Adrenal gland (tissue), 12 donors: Measurements from ENCODE around the gene NXPH1. TPM values are rescaled to one million over a fixed set of nuclear protein-coding genes. Genes with fewer than 3 reads are reported as not detected.

Source experiments
- DNase-seq, 7 donors: peaks; one replicate each; pipeline ENCODE4 v3.0.0-alpha.2; 2019 to 2020
- H3K27ac ChIP-seq, 5 donors: fragments of 200-600 bp; sonication (generic) in 4 of 5; 1 replicate in 3 of 5; 2 replicates in 2 of 5; pipeline versions ENCODE4 v1.5.1 to v1.8.0; 2016 to 2020; ENCODE audit warnings: mild to moderate bottlenecking in 1 of 5
- H3K27me3 ChIP-seq: fragments of 200-600 bp; 2 replicates; pipeline ENCODE4 v1.8.0; 2021
- H3K36me3 ChIP-seq, 2 donors: fragments of 200-600 bp; replicated peaks in 1 of 2; 1 replicate in 1 of 2; 2 replicates in 1 of 2; pipeline versions ENCODE4 v1.5.1 to v1.8.0; 2018 to 2022
- H3K4me1 ChIP-seq, 2 donors: fragments of 200-600 bp; replicated peaks in 1 of 2; 1 replicate in 1 of 2; 2 replicates in 1 of 2; pipeline versions ENCODE4 v1.5.1 to v1.8.0; 2018 to 2021
- H3K4me3 ChIP-seq, 4 donors: fragments of 200-600 bp; sonication (generic) in 3 of 4; one replicate each; pipeline ENCODE4 v1.5.1; 2016 to 2018
- H3K9me3 ChIP-seq, 3 donors: fragments of 200-600 bp; sonication (generic) in 1 of 3; replicated peaks in 1 of 3; 1 replicate in 2 of 3; 2 replicates in 1 of 3; pipeline versions ENCODE4 v1.5.1 to v1.8.0; 2016 to 2021
- POLR2A ChIP-seq, 2 donors: fragments of 450-650 bp; IDR thresholded peaks; one replicate each; pipeline ENCODE4 v1.6.1; 2017; ENCODE audit warnings: antibody characterized with exemption in 2 of 2, mild to moderate bottlenecking in 2 of 2, moderate library complexity in 1 of 2
- WGBS, 4 donors: extraction: QIAGEN DNeasy Blood & Tissue Kit in 2 of 4; methylation state at CpG; one replicate each; pipeline versions ENCODE4 v1.1.5 to v1.1.7; 2013 to 2017; 5-methylcytosine and 5-hydroxymethylcytosine counted together
- intact Hi-C, 2 donors: fragments of 100-400 bp; cut with DNase I; formaldehyde crosslinking; loops; one replicate each; pipeline versions ENCODE4 v1.14.1 to v1.15.0; 2022 to 2023
- polyA plus RNA-seq, 3 donors: library from polyadenylated mRNA; stranded (reverse); fragments of 200-250 nt in 2 of 3; fragments of 350-450 nt in 1 of 3; fragmentation: Illumina TruSeq in 1 of 3; extraction: RNeasy Lipid Tissue Mini Kit (QIAGEN cat#74804) in 1 of 3; gene quantifications; one replicate each; pipeline ENCODE4 v1.2.3, GENCODE V29; 2013 to 2014
- total RNA-seq, 9 donors: library from RNA; depleted of rRNA in 4 of 9; stranded (reverse); fragments of >200 nt in 4 of 9; fragments of 120-200 nt in 1 of 9; fragmentation: NEBNext Ultra II Directional in 1 of 9; extraction: Animal tissue kit (Norgen Biotek cat#: 25700) in 1 of 9; gene quantifications; one replicate each; pipeline versions ENCODE4 v1.1.0 to v1.2.4, GENCODE V29; 2013 to 2023
- TF ChIP-seq, protein P1 (sequence below), 6 experiments: fragments of 450-650 bp in 4 of 6; fragments of 200-600 bp in 2 of 6; sonication (generic) in 1 of 6; IDR thresholded peaks; 1 replicate in 5 of 6; 2 replicates in 1 of 6; pipeline versions ENCODE4 v1.5.1 to v1.8.0; 2016 to 2021; ENCODE audit warnings: antibody characterized with exemption in 6 of 6, mild to moderate bottlenecking in 2 of 6, moderate library complexity in 1 of 6
- donor health status: healthy with polysubstance abuse.
- donor health status: Bipolar disorder and iron deficiency.
- donor health status: DM: yes; HTN: yes; CAD: no.
- donor health status: DM: no; HTN: no; CAD: no.
- donor health status: DM: no; HTN: no; CAD: no.
- donor health status: DM: yes; HTN: yes; CAD: no.

The NXPH1 gene
- total and polyA plus RNA-seq, 12 donors: 6.8 to 80.2 (median 40.7) TPM

DNA sequence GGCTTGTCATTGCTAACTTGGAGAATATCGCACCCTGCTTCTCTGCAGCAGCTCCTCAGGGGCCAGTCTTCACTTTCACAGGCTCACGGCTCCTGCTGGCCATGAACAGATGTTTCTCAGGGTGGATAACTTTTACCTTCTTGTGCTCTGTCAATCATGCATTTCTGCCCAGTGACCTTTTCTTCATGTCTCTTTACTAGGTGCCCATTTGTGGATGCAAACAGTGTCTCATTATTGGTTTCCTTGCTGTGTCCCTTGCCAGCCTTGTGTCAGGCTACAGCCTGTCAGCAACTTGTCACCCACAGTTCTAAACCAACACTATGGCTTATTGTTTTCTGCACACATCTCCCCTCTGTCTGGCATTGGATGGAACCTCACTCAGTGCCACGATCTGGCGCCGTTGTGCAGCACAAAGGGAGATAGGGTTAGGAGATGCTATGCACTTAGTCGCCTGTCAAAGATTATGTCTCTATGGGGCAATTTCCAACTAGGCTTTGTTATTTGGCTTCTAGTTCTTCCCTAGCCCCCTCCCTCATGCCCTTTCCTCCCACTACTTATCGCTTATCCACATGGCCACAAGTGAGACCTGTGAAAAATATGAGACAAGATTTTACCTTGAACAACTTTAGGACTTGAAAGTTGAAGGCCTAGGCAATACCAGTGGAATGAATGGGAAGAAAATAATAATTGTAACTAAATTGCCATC, 45.7 kb upstream of the NXPH1 start:
- 79 to 85% (median 82%) methylated on average over 7 of the region's 7 CpGs for WGBS, 4 donors
- TF ChIP-seq POLR2A (IDR thresholded peaks at IDR 0.05): no peak
- TF ChIP-seq, protein P1, sequence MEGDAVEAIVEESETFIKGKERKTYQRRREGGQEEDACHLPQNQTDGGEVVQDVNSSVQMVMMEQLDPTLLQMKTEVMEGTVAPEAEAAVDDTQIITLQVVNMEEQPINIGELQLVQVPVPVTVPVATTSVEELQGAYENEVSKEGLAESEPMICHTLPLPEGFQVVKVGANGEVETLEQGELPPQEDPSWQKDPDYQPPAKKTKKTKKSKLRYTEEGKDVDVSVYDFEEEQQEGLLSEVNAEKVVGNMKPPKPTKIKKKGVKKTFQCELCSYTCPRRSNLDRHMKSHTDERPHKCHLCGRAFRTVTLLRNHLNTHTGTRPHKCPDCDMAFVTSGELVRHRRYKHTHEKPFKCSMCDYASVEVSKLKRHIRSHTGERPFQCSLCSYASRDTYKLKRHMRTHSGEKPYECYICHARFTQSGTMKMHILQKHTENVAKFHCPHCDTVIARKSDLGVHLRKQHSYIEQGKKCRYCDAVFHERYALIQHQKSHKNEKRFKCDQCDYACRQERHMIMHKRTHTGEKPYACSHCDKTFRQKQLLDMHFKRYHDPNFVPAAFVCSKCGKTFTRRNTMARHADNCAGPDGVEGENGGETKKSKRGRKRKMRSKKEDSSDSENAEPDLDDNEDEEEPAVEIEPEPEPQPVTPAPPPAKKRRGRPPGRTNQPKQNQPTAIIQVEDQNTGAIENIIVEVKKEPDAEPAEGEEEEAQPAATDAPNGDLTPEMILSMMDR (IDR thresholded peaks at IDR 0.05): no peak
- DNase-seq: peak in 1 of 7 donors; percentile 24
- intact Hi-C loops: no loop called here
- Histone ChIP-seq H3K4me1 (no peaks in the 10 kb centered on the region), H3K9me3 (no peaks in the 10 kb centered on the region), H3K27ac (no peak overlapping the region), H3K36me3 (no peaks in the 10 kb centered on the region), H3K27me3 (no peaks in the 10 kb centered on the region), H3K4me3 (no peak overlapping the region)

DNA sequence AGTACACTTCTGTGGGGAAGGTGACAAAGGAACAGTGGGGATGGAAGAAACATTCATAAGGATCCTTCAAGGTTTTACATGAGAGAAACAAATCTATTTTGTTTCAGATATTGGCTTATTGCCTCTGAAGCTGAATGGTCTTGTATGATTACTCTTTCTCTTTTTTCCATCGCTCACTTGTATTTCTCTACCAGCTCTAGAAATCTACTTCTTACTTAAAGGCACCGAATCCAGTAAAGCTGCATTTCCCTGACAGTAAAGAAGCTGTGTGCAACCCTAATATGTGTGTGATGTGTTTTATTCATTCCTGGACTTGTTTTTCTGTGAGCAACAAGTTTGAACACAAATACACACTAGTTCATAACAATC, 45.2 kb upstream of the NXPH1 start:
- H3K4me3 ChIP-seq: no peak overlapping the region
- no peak for TF ChIP-seq POLR2A (IDR thresholded peaks at IDR 0.05)
- TF ChIP-seq, protein P1 (IDR thresholded peaks at IDR 0.05): no peak
- H3K4me1 ChIP-seq: no peaks in the 10 kb centered on the region
- no peaks in the 10 kb centered on the region for H3K27me3 ChIP-seq
- H3K27ac ChIP-seq: no peak overlapping the region
- intact Hi-C loops: no loop called here
- no peaks in the 10 kb centered on the region for H3K36me3 ChIP-seq
- no peak for DNase-seq
- WGBS, 4 donors: 92 to 97% (median 95%) methylated on average over 2 of the region's 2 CpGs
- no peaks in the 10 kb centered on the region for H3K9me3 ChIP-seq

DNA sequence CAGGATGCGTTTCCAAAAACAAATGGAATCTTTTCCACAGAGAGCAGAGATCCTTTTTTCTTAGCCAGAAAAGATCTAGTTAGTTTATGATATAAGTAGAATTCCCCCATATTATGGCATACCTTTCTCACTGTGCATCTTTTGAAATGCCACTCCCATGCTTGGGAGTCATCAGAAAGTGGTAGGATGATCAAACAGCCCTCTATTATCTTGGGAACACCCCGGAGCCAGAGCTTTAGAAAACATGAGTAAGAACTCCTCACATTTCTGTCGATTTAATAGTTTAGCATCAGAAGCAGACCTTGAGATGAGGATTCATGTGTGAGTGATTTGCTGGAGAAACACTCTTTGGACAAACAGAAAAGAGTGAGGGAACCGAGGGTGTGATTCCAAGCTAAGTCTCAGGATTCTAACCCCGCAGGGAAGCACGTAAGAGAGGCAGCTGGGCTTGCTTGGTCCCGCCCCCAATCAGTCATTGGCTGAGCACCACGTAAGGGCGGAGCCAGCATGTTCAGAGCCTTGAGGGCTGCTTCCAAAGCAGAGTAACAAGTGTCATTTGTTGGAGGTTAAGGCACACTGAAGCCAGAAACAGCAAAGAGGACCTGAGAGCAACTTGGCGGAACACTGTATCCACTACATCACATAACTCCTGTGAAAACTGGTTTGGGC, 43.7 kb upstream of the NXPH1 start:
- Histone ChIP-seq H3K4me3 (no peak overlapping the region), H3K27me3 (no peaks in the 10 kb centered on the region), H3K27ac (no peak overlapping the region), H3K36me3 (no peaks in the 10 kb centered on the region), H3K4me1 (no peaks in the 10 kb centered on the region), H3K9me3 (no peaks in the 10 kb centered on the region)
- TF ChIP-seq POLR2A (IDR thresholded peaks at IDR 0.05): no peak
- TF ChIP-seq, protein P1 (IDR thresholded peaks at IDR 0.05): no peak
- intact Hi-C loops: no loop called here
- DNase-seq: peak in 6 of 7 donors; percentile 4 to 54 (median 24)
- 48 to 69% (median 57%) methylated on average over 9 to 10 of the region's 10 CpGs for WGBS, 4 donors

DNA sequence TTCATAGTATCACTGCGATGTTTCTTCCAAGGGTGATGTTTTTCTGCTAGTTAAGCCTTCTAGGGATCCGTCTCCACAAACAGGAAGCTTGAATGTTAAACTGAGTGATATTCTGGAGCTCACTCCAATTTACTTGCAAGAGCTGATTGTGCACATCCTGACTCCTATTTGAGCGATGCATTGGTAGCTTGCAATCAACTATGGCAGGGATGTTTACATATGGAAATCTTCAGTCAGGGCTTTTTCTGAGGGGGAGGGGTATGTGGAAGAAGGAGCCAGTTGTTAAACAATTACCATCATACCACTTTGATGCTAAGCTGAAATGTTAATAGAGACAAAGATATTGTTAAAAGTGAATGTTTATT, 43.2 kb upstream of the NXPH1 start:
- Histone ChIP-seq H3K9me3 (no peaks in the 10 kb centered on the region), H3K27ac (no peak overlapping the region), H3K27me3 (no peaks in the 10 kb centered on the region), H3K4me3 (no peak overlapping the region), H3K36me3 (no peaks in the 10 kb centered on the region), H3K4me1 (no peaks in the 10 kb centered on the region)
- 54 to 69% (median 58%) methylated on average over 3 of the region's 3 CpGs for WGBS, 4 donors
- TF ChIP-seq POLR2A (IDR thresholded peaks at IDR 0.05): no peak
- TF ChIP-seq, protein P1 (IDR thresholded peaks at IDR 0.05): no peak
- DNase-seq: no peak
- intact Hi-C loops: no loop called here
